Cardiac muscle cell (in vitro differentiated cells and primary cell): ENCODE results near the gene ANKRA2. TPM values are rescaled to one million over a fixed set of nuclear protein-coding genes. Genes with fewer than 3 reads are reported as not detected.

Experiments used
- DNase-seq, 2 donors: peaks; one replicate each; pipeline versions ENCODE4 v3.0.0 to v3.0.0-alpha.2; 2010 to 2017; ENCODE audit warnings: low read depth in 1 of 2, low spot score in 1 of 2
- H3K27ac ChIP-seq: fragments of 200-600 bp; sonication (generic); 2 replicates; pipeline ENCODE4 v1.5.1; 2016
- H3K27me3 ChIP-seq: fragments of 200-600 bp; sonication (generic); 2 replicates; pipeline ENCODE4 v1.6.0; 2016; ENCODE audit warnings: control low read depth
- H3K36me3 ChIP-seq: fragments of 200-600 bp; sonication (generic); 2 replicates; pipeline ENCODE4 v1.5.1; 2016; ENCODE audit warnings: control low read depth
- H3K4me1 ChIP-seq: fragments of 200-600 bp; sonication (generic); 2 replicates; pipeline ENCODE4 v1.8.1; 2017; ENCODE audit warnings: low read depth, mild to moderate bottlenecking, mixed run types
- H3K4me3 ChIP-seq: fragments of 200-600 bp; sonication (generic); 2 replicates; pipeline ENCODE4 v1.5.1; 2016; ENCODE audit warnings: mild to moderate bottlenecking
- H3K9me3 ChIP-seq: fragments of 200-600 bp; sonication (generic); 2 replicates; pipeline ENCODE4 v1.5.1; 2017; ENCODE audit warnings: low read depth, mild to moderate bottlenecking, control low read depth
- polyA plus RNA-seq: library from polyadenylated mRNA; unstranded; fragments of >200 nt; fragmentation: Nextera tagmentation; extraction: Ambion mirVana; gene quantifications from 2 replicates; pipeline ENCODE4 v1.2.1, GENCODE V29; 2016
- total RNA-seq: library from RNA; depleted of rRNA; stranded (reverse); fragments of >200 nt; gene quantifications from 2 replicates; pipeline ENCODE4 v1.2.3, GENCODE V29; 2016
- TF ChIP-seq, protein P1 (sequence below): IDR thresholded peaks from 2 replicates; pipeline ENCODE4 v1.5.1; 2012; ENCODE audit warnings: low read depth, mild to moderate bottlenecking, low read length

ANKRA2 gene, protein sequence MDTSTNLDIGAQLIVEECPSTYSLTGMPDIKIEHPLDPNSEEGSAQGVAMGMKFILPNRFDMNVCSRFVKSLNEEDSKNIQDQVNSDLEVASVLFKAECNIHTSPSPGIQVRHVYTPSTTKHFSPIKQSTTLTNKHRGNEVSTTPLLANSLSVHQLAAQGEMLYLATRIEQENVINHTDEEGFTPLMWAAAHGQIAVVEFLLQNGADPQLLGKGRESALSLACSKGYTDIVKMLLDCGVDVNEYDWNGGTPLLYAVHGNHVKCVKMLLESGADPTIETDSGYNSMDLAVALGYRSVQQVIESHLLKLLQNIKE
- total RNA-seq (22.0 and 39.5 TPM in 2 replicates), polyA plus RNA-seq (32.0 and 41.9 TPM in 2 replicates)

DNA sequence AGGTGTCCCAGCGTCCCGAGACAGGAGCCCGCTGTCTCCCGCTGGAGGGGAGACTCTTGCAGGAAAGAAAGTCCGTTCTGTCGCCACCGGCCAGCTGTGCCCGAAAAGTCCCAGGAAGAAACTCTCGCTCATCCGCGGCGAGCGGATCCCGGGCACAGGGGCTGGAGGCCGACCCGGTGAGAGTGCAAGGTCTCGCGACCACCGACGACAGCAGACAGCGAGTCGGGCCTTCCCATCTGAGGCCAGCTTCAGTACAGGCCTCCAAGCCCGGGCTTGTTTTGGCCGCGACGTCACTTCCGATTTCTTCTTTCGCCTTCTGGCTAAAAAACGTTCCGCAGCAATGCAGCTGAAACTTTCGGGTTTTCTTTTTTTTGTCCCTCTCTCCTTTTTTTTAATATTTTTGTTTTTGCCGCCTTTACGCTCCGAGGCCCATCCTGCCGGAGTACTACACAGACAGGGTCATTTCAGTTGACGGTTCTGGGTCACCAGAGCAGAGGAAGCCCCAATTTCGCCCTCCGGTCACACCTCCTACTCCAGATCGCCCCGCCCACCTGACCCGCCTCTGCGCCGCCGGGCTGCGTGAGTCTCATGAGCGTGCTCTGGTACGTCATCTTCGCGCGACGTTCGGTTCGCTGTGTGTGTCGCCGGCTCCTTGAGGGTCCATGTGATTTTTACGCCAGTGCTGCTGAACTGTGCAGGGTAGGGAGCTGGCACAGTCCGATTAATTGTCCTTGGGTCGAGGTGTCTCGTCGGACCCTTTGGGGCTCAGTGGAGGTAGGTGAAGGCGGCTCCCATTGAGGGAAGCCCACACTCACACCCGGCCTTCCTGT lies at the start of gene ANKRA2, which contains the start of gene UTP15:
TSS of gene ANKRA2 (minus strand) at position 501 of the 830 bp plus-strand sequence. CDS start 2,758 bp downstream, outside the sequence.
TSS of gene UTP15 (plus strand) at position 605 of the 830 bp plus-strand sequence. CDS start 1,602 bp downstream, outside the sequence.
- H3K4me3 ChIP-seq: peak within 1 kb of the TSS; percentile 66
- TF ChIP-seq, protein P1, sequence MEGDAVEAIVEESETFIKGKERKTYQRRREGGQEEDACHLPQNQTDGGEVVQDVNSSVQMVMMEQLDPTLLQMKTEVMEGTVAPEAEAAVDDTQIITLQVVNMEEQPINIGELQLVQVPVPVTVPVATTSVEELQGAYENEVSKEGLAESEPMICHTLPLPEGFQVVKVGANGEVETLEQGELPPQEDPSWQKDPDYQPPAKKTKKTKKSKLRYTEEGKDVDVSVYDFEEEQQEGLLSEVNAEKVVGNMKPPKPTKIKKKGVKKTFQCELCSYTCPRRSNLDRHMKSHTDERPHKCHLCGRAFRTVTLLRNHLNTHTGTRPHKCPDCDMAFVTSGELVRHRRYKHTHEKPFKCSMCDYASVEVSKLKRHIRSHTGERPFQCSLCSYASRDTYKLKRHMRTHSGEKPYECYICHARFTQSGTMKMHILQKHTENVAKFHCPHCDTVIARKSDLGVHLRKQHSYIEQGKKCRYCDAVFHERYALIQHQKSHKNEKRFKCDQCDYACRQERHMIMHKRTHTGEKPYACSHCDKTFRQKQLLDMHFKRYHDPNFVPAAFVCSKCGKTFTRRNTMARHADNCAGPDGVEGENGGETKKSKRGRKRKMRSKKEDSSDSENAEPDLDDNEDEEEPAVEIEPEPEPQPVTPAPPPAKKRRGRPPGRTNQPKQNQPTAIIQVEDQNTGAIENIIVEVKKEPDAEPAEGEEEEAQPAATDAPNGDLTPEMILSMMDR: no peak
- peaks cover 19% of the 10 kb centered on the region for H3K4me1 ChIP-seq
- H3K9me3 ChIP-seq: no peaks in the 10 kb centered on the region
- DNase-seq: peak; percentile 99 to 100
- H3K36me3 ChIP-seq: peaks cover 12% of the 10 kb centered on the region
- H3K27me3 ChIP-seq: no peaks in the 10 kb centered on the region
- H3K27ac ChIP-seq: peak within 1 kb of the TSS; percentile 88

DNA sequence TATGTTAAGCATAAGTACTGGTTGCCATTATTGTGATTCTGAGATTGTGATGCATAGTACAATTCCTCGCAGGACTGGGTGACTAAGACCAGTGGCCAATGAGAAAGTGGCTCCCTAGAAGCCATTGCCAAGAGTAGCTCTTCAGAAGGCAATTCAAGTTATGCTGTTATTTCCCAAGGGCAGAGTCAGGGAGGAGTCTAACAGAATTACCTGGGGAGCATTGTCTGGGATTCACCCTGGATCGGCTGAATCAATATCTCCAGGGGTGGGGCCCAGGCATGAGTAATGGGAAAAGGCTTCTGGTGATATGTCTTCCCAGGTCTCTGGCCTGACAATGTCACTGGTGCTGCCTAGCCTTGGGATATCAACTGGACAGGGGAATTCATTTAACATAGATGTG lies 49.6 kb upstream of the ANKRA2 start:
- Histone ChIP-seq H3K27me3 (peaks cover 66% of the 10 kb centered on the region), H3K9me3 (no peaks in the 10 kb centered on the region), H3K36me3 (no peaks in the 10 kb centered on the region), H3K4me3 (no peak overlapping the region), H3K4me1 (no peaks in the 10 kb centered on the region), H3K27ac (no peak overlapping the region)
- TF ChIP-seq, protein P1: no peak
- DNase-seq: no peak

DNA sequence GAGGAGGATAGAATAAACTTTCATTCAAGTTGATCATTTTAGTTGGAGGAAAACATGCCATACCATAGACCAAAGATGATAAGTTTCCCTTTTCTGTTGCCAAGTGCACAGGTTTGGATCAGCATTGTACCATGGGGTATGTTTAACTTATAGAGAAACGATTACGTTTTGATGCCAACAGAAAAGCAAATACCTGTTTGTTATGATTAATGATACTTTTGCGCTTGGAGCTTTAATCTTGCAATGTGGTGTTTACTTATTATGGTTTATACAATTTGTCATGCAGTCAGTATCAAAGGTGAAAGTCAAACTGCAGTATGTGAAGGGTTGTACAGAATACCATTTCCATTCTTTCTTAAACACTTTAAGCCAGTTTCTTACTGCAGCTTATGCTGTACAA lies 47.4 kb upstream of the ANKRA2 start:
- TF ChIP-seq, protein P1: no peak
- Histone ChIP-seq H3K27ac (no peak overlapping the region), H3K9me3 (no peaks in the 10 kb centered on the region), H3K27me3 (peaks cover 49% of the 10 kb centered on the region), H3K4me1 (no peaks in the 10 kb centered on the region), H3K4me3 (no peak overlapping the region), H3K36me3 (no peaks in the 10 kb centered on the region)
- no peak for DNase-seq

DNA sequence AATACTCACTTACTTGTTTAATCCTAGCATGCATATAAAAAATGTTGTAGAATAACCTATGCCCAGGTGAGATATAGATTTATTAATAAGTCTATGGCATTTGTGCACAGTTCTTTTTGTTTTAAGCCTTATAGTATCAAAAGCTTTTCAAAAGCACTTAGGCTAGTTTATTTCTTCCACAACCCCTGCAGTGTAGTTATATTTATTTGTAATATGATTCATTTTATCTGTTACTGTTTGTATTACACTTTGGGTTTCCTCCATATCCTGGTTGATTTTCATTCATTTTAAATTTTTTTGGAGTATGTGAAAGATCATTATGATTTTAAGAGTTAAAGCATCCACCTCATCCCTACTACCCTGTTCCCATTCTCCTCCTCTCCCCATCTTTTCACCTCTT lies 41.8 kb upstream of the ANKRA2 start:
- H3K4me3 ChIP-seq: no peak overlapping the region
- peaks cover 27% of the 10 kb centered on the region for H3K27me3 ChIP-seq
- no peak for DNase-seq
- no peaks in the 10 kb centered on the region for H3K36me3 ChIP-seq
- H3K9me3 ChIP-seq: no peaks in the 10 kb centered on the region
- no peak overlapping the region for H3K27ac ChIP-seq
- H3K4me1 ChIP-seq: no peaks in the 10 kb centered on the region
- TF ChIP-seq, protein P1: no peak

DNA sequence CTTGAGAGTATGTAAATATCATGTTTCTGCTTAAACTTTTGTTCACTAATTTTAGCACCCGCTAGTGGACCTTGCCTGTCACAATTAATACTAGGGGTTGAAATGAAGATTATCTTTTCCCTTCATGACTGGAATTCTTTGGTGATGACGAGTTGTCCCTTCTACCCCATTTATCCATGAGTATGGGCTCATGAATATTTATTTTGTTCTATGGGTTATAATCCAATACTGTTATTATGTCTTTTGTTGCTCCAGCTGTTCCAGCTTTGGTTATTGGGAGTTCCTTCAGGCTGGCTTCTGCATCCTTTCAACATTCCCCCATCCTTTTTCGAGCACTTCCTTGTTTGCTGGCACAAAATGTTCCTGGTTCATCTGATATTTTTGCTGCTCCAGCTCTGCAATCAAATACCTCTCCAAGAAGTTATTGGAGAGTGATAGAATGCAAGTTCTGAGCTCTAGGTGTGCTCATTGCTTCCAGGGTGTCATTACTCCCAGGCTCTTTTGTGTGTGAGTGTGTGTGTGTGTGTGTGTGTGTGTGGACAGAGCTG lies 40.8 kb upstream of the ANKRA2 start:
- no peaks in the 10 kb centered on the region for H3K9me3 ChIP-seq
- H3K27me3 ChIP-seq: peaks cover 19% of the 10 kb centered on the region
- no peak overlapping the region for H3K27ac ChIP-seq
- peak in 1 of 2 donors; percentile 23 for DNase-seq
- H3K4me3 ChIP-seq: no peak overlapping the region
- H3K36me3 ChIP-seq: no peaks in the 10 kb centered on the region
- TF ChIP-seq, protein P1: no peak
- no peaks in the 10 kb centered on the region for H3K4me1 ChIP-seq
